T1000 (cell line): ENCODE data around the gene FAM180B.

Experiments
- DNase-seq: peaks from one replicate; lab custom pipeline; 2025; ENCODE audit warnings: mixed read lengths; lab: John Stamatoyannopoulos, UW

FAM180B gene

GRCh38 chr11:47569646-47570045 lies 16.8 kb upstream of the FAM180B start:
- no peak for DNase-seq

- DNase-seq = no peak
These were observed 15.7 kb upstream of the FAM180B start for GRCh38 chr11:47570651-47571356.

- no peak for DNase-seq
These were observed 15.1 kb upstream of the FAM180B start for GRCh38 chr11:47571357-47571729.

- DNase-seq = no peak
These were observed 14.6 kb upstream of the FAM180B start for GRCh38 chr11:47571895-47572294.

- no peak for DNase-seq
These were observed 13.7 kb upstream of the FAM180B start for GRCh38 chr11:47572715-47573255.

GRCh38 chr11:47573321-47573720 lies 13.2 kb upstream of the FAM180B start:
- DNase-seq = no peak

GRCh38 chr11:47577460-47578041 lies 8.9 kb upstream of the FAM180B start:
- no peak for DNase-seq

GRCh38 chr11:47578524-47579494 lies 7.7 kb upstream of the FAM180B start, which contains the start of the genes KBTBD4 and NDUFS3:
KBTBD4 (minus strand) TSS chr11:47578970; CDS start chr11:47578951, 19 bp downstream.
NDUFS3 (plus strand) TSS chr11:47579074; CDS start chr11:47579092, 18 bp downstream.
- DNase-seq = peak; percentile 75

- no peak for DNase-seq
These were observed 2.6 kb upstream of the FAM180B start for GRCh38 chr11:47583844-47584243.

- DNase-seq = no peak
These were observed 700 bp downstream of the FAM180B start for GRCh38 chr11:47587039-47587716.

GRCh38 chr11:47587723-47588326 lies 1.3 kb downstream of the FAM180B start:
- DNase-seq = no peak

- no peak for DNase-seq
These were observed 2.6 kb downstream of the FAM180B start for GRCh38 chr11:47589118-47589517.

GRCh38 chr11:47589584-47589976 lies 3.1 kb downstream of the FAM180B start:
- no peak for DNase-seq

GRCh38 chr11:47589977-47590861 lies 3.7 kb downstream of the FAM180B start:
- no peak for DNase-seq

GRCh38 chr11:47591764-47592163 lies 5.3 kb downstream of the FAM180B start:
- no peak for DNase-seq

- DNase-seq = no peak
These were observed 5.8 kb downstream of the FAM180B start for GRCh38 chr11:47592251-47592650.

- DNase-seq = no peak
These were observed 6.5 kb downstream of the FAM180B start for GRCh38 chr11:47592970-47593369.

GRCh38 chr11:47593492-47593933 lies 7.0 kb downstream of the FAM180B start:
- no peak for DNase-seq

GRCh38 chr11:47593934-47594855 lies 7.7 kb downstream of the FAM180B start, which contains the start of gene C1QTNF4:
C1QTNF4 (minus strand) TSS chr11:47594411; CDS start chr11:47590810, 3,601 bp downstream.
- no peak for DNase-seq
